ENCODE data around the gene RYK. TPM values are rescaled to one million over a fixed set of nuclear protein-coding genes. Genes with fewer than 3 reads are reported as not detected.
A peak's percentile ranks its signal among the peaks of the same experiment; 100 is the strongest.

The RYK gene
- polyA plus RNA-seq, 1 of the 3 experiments (the other 2 are of a cell fraction), result 25.9 TPM

DNA sequence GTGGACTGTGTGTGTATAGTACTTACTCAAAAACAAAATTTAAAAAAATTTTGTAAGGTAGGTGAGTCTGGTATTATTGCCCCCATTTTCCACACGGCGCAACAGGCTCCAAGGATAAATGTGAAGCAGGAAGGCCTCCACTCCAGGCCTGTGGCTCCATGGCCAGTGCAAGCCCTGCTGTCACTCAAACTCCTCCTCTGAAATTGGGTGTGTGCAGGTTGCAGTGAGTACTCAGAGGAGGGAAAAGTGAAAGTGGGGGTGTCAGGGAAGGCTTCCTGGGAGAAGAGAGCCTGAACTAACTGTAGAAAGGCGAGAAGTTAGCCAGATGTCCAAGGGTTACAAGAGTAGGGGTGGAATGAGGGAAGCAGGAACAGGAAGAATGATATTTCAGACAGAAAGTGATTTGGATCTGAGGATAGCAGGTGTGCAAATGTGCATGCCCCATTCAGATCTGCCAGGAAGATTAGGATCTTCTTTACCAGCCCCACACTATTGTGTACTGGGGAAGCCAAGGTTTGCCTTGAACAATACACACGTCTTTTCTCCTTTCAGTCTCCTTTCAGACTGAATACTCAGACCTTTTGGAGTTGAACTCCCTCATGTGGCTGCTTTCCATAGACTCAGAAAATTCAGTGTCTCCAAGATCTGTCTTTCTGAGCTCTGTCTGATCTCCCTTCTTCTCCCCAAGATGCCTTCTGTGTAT, 48.7 kb upstream of the RYK start:
- no peaks in the 10 kb centered on the region for H4K20me1 ChIP-seq (ENCODE audit: insufficient read depth)
- DNase-seq, result no peak
- no peaks in the 10 kb centered on the region for H3K27me3 ChIP-seq (ENCODE audit: insufficient read depth)
- TF ChIP-seq RAD21 (IDR thresholded peaks at IDR 0.05; ENCODE audit: low read length), result peak; percentile 53
- no peak for TF ChIP-seq TCF12 (IDR thresholded peaks at IDR 0.05)
- TF ChIP-seq, protein P1, sequence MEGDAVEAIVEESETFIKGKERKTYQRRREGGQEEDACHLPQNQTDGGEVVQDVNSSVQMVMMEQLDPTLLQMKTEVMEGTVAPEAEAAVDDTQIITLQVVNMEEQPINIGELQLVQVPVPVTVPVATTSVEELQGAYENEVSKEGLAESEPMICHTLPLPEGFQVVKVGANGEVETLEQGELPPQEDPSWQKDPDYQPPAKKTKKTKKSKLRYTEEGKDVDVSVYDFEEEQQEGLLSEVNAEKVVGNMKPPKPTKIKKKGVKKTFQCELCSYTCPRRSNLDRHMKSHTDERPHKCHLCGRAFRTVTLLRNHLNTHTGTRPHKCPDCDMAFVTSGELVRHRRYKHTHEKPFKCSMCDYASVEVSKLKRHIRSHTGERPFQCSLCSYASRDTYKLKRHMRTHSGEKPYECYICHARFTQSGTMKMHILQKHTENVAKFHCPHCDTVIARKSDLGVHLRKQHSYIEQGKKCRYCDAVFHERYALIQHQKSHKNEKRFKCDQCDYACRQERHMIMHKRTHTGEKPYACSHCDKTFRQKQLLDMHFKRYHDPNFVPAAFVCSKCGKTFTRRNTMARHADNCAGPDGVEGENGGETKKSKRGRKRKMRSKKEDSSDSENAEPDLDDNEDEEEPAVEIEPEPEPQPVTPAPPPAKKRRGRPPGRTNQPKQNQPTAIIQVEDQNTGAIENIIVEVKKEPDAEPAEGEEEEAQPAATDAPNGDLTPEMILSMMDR (IDR thresholded peaks at IDR 0.05), result peak; percentile 48
- 0 out of 2 replicates have a peak, but pooled peaks have one; percentile 3 for TF ChIP-seq PBX3 (IDR thresholded peaks at IDR 0.05)
- no peak for TF ChIP-seq RFX5 (IDR thresholded peaks at IDR 0.05; ENCODE audit: low read length)
- no peak for TF ChIP-seq TAF1 (IDR thresholded peaks at IDR 0.05; ENCODE audit: borderline replicate concordance, low read depth, low read length)
- TF ChIP-seq SMC3 (IDR thresholded peaks at IDR 0.05; ENCODE audit: low read depth, low read length), result peak; percentile 50
- no peak for TF ChIP-seq JUND (IDR thresholded peaks at IDR 0.05)
- H3K9me3 ChIP-seq, result peaks cover 12% of the 10 kb centered on the region; the same call in 1 of the 2 replicates
- H3K9ac ChIP-seq, result no peak overlapping the region
- H2AFZ ChIP-seq (ENCODE audit: low read depth), result no peak overlapping the region
- POLR2A ChIA-PET, result no interaction called here
- H3K4me2 ChIP-seq, result no peak overlapping the region
- H3K27ac ChIP-seq (ENCODE audit: low read depth in 2 of 2, low read length in 1 of 2), result no peak overlapping the region
- no peak overlapping the region for H3K4me3 ChIP-seq (ENCODE audit: low read depth in 2 of 2, low read length in 1 of 2)
- H3K9me2 ChIP-seq, result no peaks in the 10 kb centered on the region
- H3K36me3 ChIP-seq (replicated peaks in 1 of 2; ENCODE audit: control insufficient read depth in 1 of 2, insufficient read depth in 2 of 2, low read length in 1 of 2), result no peaks in the 10 kb centered on the region
- WGBS (ENCODE audit: low lambda C conversion rate), result 91% methylated on average over 4 of the region's 4 CpGs
- no peaks in the 10 kb centered on the region for H3F3A ChIP-seq (replicated peaks; ENCODE audit: insufficient read depth)
- H3K79me2 ChIP-seq (ENCODE audit: insufficient read depth), result no peaks in the 10 kb centered on the region
- CTCF ChIA-PET, result interaction anchor here (0.6 to 18.5 kb wide), 6 partner anchors 9 to 479 kb away, joined by 3 to 375 read pairs (median 5); partner anchors contain the start of genes ANAPC13 and CEP63
- no peaks in the 10 kb centered on the region for H3K4me1 ChIP-seq (ENCODE audit: control insufficient read depth in 1 of 2, insufficient read depth in 2 of 2, low read depth in 1 of 2, low read length in 1 of 2)

DNA sequence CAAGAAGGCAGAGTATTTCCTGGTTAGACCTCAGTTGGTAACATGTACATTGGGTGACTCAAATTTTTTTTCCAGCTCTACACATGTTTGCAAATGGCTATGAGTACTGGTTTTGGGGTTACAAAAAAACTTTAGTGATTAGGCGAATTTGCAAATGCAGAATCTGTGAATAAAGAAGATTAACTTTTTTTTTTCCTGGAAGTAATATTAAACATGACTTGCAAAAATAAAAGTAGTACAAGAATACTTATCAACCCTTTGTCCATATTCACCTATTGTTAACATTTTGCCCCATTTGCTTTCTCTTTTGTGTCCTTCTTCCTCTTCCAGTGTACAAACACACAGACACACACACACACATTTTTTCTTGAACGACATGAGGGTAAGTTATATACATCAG, 47.6 kb upstream of the RYK start:
- no peak overlapping the region for H2AFZ ChIP-seq (ENCODE audit: low read depth)
- no peaks in the 10 kb centered on the region for H3K79me2 ChIP-seq (ENCODE audit: insufficient read depth)
- H3K9me2 ChIP-seq, result no peaks in the 10 kb centered on the region
- H3K36me3 ChIP-seq (replicated peaks in 1 of 2; ENCODE audit: control insufficient read depth in 1 of 2, insufficient read depth in 2 of 2, low read length in 1 of 2), result no peaks in the 10 kb centered on the region
- no peak overlapping the region for H3K4me2 ChIP-seq
- ChIA-PET CTCF (interaction anchor here (1.0 to 18.5 kb wide), 3 partner anchors 85 to 181 kb away, joined by 3 to 375 read pairs (median 32); partner anchors contain the start of genes ANAPC13 and CEP63), POLR2A (no interaction called here)
- no peak overlapping the region for H3K4me3 ChIP-seq (ENCODE audit: low read depth in 2 of 2, low read length in 1 of 2)
- 96% methylated on average over 2 of the region's 2 CpGs for WGBS (ENCODE audit: low lambda C conversion rate)
- no peak overlapping the region for H3K27ac ChIP-seq (ENCODE audit: low read depth in 2 of 2, low read length in 1 of 2)
- no peaks in the 10 kb centered on the region for H3K4me1 ChIP-seq (ENCODE audit: control insufficient read depth in 1 of 2, insufficient read depth in 2 of 2, low read depth in 1 of 2, low read length in 1 of 2)
- H3K27me3 ChIP-seq (ENCODE audit: insufficient read depth), result no peaks in the 10 kb centered on the region
- no peaks in the 10 kb centered on the region for H4K20me1 ChIP-seq (ENCODE audit: insufficient read depth)
- no peaks in the 10 kb centered on the region for H3F3A ChIP-seq (replicated peaks; ENCODE audit: insufficient read depth)
- no peak for DNase-seq
- H3K9ac ChIP-seq, result no peak overlapping the region
- peaks cover 12% of the 10 kb centered on the region; the same call in 1 of the 2 replicates for H3K9me3 ChIP-seq
- TF ChIP-seq RAD21 (IDR thresholded peaks at IDR 0.05; ENCODE audit: low read length) (no peak), FOXM1 (IDR thresholded peaks at IDR 0.05; ENCODE audit: low read depth) (no peak), REST (IDR thresholded peaks at IDR 0.05; ENCODE audit: low read depth, low read length) (no peak), FOSL2 (IDR thresholded peaks at IDR 0.05; ENCODE audit: borderline replicate concordance, low read depth) (no peak), NRF1 (IDR thresholded peaks at IDR 0.05; ENCODE audit: low read depth, low read length) (no peak), YY1 (IDR thresholded peaks at IDR 0.05; ENCODE audit: low read depth) (no peak), EZH2phosphoT487 (IDR thresholded peaks at IDR 0.05; ENCODE audit: borderline replicate concordance, low read depth) (no peak), MXI1 (IDR thresholded peaks at IDR 0.05; ENCODE audit: low read depth, low read length) (no peak), EP300 (IDR thresholded peaks at IDR 0.05; ENCODE audit: borderline replicate concordance in 1 of 2, low read depth in 1 of 2, low read length in 1 of 2) (no peak), MEF2A (IDR thresholded peaks at IDR 0.05; ENCODE audit: borderline replicate concordance, low read depth) (no peak), SMC3 (IDR thresholded peaks at IDR 0.05; ENCODE audit: low read depth, low read length) (no peak), IRF3 (IDR thresholded peaks at IDR 0.05; ENCODE audit: low read depth, low read length) (no peak), TCF12 (IDR thresholded peaks at IDR 0.05) (no peak)
- TF ChIP-seq, protein P2, sequence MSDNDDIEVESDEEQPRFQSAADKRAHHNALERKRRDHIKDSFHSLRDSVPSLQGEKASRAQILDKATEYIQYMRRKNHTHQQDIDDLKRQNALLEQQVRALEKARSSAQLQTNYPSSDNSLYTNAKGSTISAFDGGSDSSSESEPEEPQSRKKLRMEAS (IDR thresholded peaks at IDR 0.05; ENCODE audit: low read depth), result no peak
